ENCODE results near the gene PSMB10. TPM values are rescaled to one million over a fixed set of nuclear protein-coding genes. Genes with fewer than 3 reads are reported as not detected.
"Not testable (repeated sequence)": the region's sequence is repeated elsewhere in the genome, so short reads cannot be mapped to it uniquely, and the experiment has no call there.

PSMB10 gene
- total RNA-seq, 1 donor from 2014 or later: 68.8 TPM

- no peak for DNase-seq (ENCODE audit: low spot score)
These were observed 6.0 kb upstream of the PSMB10 start for GRCh38 chr16:67942510-67943255.

GRCh38 chr16:67942200-67942509 is 5.5 kb upstream of the PSMB10 start:
- no peak for DNase-seq (ENCODE audit: low spot score)

- DNase-seq (ENCODE audit: low spot score): no peak
These were observed 5.0 kb upstream of the PSMB10 start for GRCh38 chr16:67941469-67942199.

GRCh38 chr16:67940446-67941089 is 3.9 kb upstream of the PSMB10 start:
- DNase-seq (ENCODE audit: low spot score): no peak

- peak; percentile 61 for DNase-seq (ENCODE audit: low spot score)
These were observed 3.1 kb upstream of the PSMB10 start for GRCh38 chr16:67939507-67940445.

- not testable (repeated sequence) for DNase-seq (ENCODE audit: low spot score)
These were observed 1.1 kb upstream of the PSMB10 start for GRCh38 chr16:67937713-67938112.

GRCh38 chr16:67936880-67937605 is 393 bp upstream of the PSMB10 start:
- DNase-seq (ENCODE audit: low spot score): peak; percentile 77

GRCh38 chr16:67935402-67936123 is 1.1 kb downstream of the PSMB10 start:
- peak; percentile 96 for DNase-seq (ENCODE audit: low spot score)

GRCh38 chr16:67935101-67935401 is 1.6 kb downstream of the PSMB10 start:
- DNase-seq (ENCODE audit: low spot score): no peak

- no peak for DNase-seq (ENCODE audit: low spot score)
These were observed 2.1 kb downstream of the PSMB10 start for GRCh38 chr16:67934306-67935100.

- no peak for DNase-seq (ENCODE audit: low spot score)
These were observed 2.8 kb downstream of the PSMB10 start for GRCh38 chr16:67933805-67934204.

- no peak for DNase-seq (ENCODE audit: low spot score)
These were observed 4.2 kb downstream of the PSMB10 start for GRCh38 chr16:67932462-67932840.

- DNase-seq (ENCODE audit: low spot score): no peak
These were observed 4.8 kb downstream of the PSMB10 start, which contains the start of gene CTRL for GRCh38 chr16:67931712-67932461. Gene CTRL, minus strand, starts transcription at chr16:67931862. Its CDS starts 10 bp downstream, at chr16:67931852.

- no peak for DNase-seq (ENCODE audit: low spot score)
These were observed 5.9 kb downstream of the PSMB10 start for GRCh38 chr16:67930678-67931211.

- no peak for DNase-seq (ENCODE audit: low spot score)
These were observed 6.5 kb downstream of the PSMB10 start for GRCh38 chr16:67930191-67930590.

- DNase-seq (ENCODE audit: low spot score): peak; percentile 66
These were observed 7.9 kb downstream of the PSMB10 start for GRCh38 chr16:67928561-67929364.

GRCh38 chr16:67928147-67928546 is 8.5 kb downstream of the PSMB10 start:
- no peak for DNase-seq (ENCODE audit: low spot score)
